Keratinocyte (primary cell): ENCODE measurements around the gene SPEM2. TPM values are rescaled to one million over a fixed set of nuclear protein-coding genes. Genes with fewer than 3 reads are reported as not detected.

Experiments
- DNase-seq: peaks from one replicate; pipeline ENCODE4 v3.0.0-alpha.2; 2011; ENCODE audit warnings: low read depth, missing footprints, low spot score
- FAIRE-seq: peaks from 2 replicates; lab custom pipeline; 2011; peaks lifted over from hg19 to GRCh38; lab: Jason Lieb, UNC
- H2AFZ ChIP-seq: 2 replicates; pipeline ENCODE4 v1.6.0; 2012; ENCODE audit warnings: low read length, control low read depth, inconsistent platforms; ENCODE audit not compliant: control insufficient read depth
- H3K27ac ChIP-seq: 2 replicates; pipeline ENCODE4 v1.5.1; 2011; ENCODE audit warnings: low read length; ENCODE audit not compliant: control insufficient read depth, insufficient read depth
- H3K27me3 ChIP-seq: 3 replicates; pipeline ENCODE4 v1.6.0; 2011; ENCODE audit warnings: low read length; ENCODE audit not compliant: control insufficient read depth, insufficient read depth; ENCODE audit errors: extremely low read depth
- H3K36me3 ChIP-seq, 2 experiments: 2 replicates in 1 of 2; 3 replicates in 1 of 2; pipeline ENCODE4 v1.5.1; 2011; ENCODE audit warnings: low read length in 2 of 2, mild to moderate bottlenecking in 1 of 2; ENCODE audit not compliant: control insufficient read depth in 2 of 2, insufficient read depth in 2 of 2; ENCODE audit errors: extremely low read depth in 1 of 2
- H3K4me1 ChIP-seq: 3 replicates; pipeline ENCODE4 v1.5.1; 2011; ENCODE audit warnings: low read length; ENCODE audit not compliant: control insufficient read depth, insufficient read depth; ENCODE audit errors: extremely low read depth
- H3K4me2 ChIP-seq: 3 replicates; pipeline ENCODE4 v1.6.0; 2011; ENCODE audit warnings: low read depth, low read length; ENCODE audit not compliant: control insufficient read depth, insufficient read depth; ENCODE audit errors: extremely low read depth
- H3K4me3 ChIP-seq, 3 experiments: fragments of 200-600 bp in 1 of 3; sonication (generic) in 1 of 3; 2 replicates in 2 of 3; 3 replicates in 1 of 3; pipeline ENCODE4 v1.5.1; 2011 to 2016; ENCODE audit warnings: low read length in 3 of 3, mild to moderate bottlenecking in 3 of 3, control low read depth in 2 of 3, inconsistent platforms in 1 of 3, low read depth in 1 of 3, mixed read lengths in 1 of 3, mixed run types in 1 of 3, moderate library complexity in 1 of 3; ENCODE audit not compliant: control insufficient read depth in 2 of 3, insufficient read depth in 2 of 3; ENCODE audit errors: extremely low read depth in 1 of 3
- H3K79me2 ChIP-seq: 2 replicates; pipeline ENCODE4 v1.6.0; 2012; ENCODE audit warnings: low read length; ENCODE audit not compliant: control insufficient read depth, insufficient read depth
- H3K9ac ChIP-seq: 3 replicates; pipeline ENCODE4 v1.6.0; 2011; ENCODE audit warnings: low read length; ENCODE audit not compliant: control insufficient read depth, insufficient read depth; ENCODE audit errors: extremely low read depth
- H3K9me1 ChIP-seq: 3 replicates; pipeline ENCODE4 v1.6.0; 2011; ENCODE audit warnings: low read length; ENCODE audit not compliant: control insufficient read depth, insufficient read depth; ENCODE audit errors: extremely low read depth
- H3K9me3 ChIP-seq: 2 replicates; pipeline ENCODE4 v1.5.1; 2012; ENCODE audit warnings: low read depth, low read length; ENCODE audit not compliant: control insufficient read depth
- H4K20me1 ChIP-seq: 3 replicates; pipeline ENCODE4 v1.6.0; 2011; ENCODE audit warnings: low read length; ENCODE audit not compliant: control insufficient read depth, insufficient read depth; ENCODE audit errors: extremely low read depth
- CTCF ChIP-seq, 3 experiments: IDR thresholded peaks in 1 of 3; conservative IDR thresholded peaks in 1 of 3; optimal IDR thresholded peaks in 1 of 3; 2 replicates in 2 of 3; 3 replicates in 1 of 3; pipeline versions ENCODE3 to v1.5.1; 2011; ENCODE audit warnings: low read length in 3 of 3, mild to moderate bottlenecking in 3 of 3, moderate library complexity in 2 of 3, control low read depth in 1 of 3, inconsistent platforms in 1 of 3; ENCODE audit not compliant: insufficient read depth in 2 of 3; ENCODE audit errors: extremely low read depth in 1 of 3
- EZH2 ChIP-seq: IDR thresholded peaks from one replicate; pipeline ENCODE4 v1.6.1; 2012; ENCODE audit warnings: inconsistent platforms, mild to moderate bottlenecking, low read length, moderate library complexity
- dilution Hi-C: fragments of 300-500 bp; cut with MboI; formaldehyde crosslinking; loops from one replicate; pipeline ENCODE4 v1.7.0; 2020; ENCODE audit warnings: low sequenced_read_pairs; ENCODE audit not compliant: extremely low pct_ligation_motif_present
- polyA plus RNA-seq, 5 experiments: library from polyadenylated mRNA; depleted of rRNA in 3 of 5; stranded (reverse) in 3 of 5; stranded (forward) in 1 of 5; unstranded in 1 of 5; fragments of >200 nt; gene quantifications; 1 replicate in 1 of 5; 2 replicates in 3 of 5; 3 replicates in 1 of 5; pipeline versions ENCODE4 v1.2.1 to v1.2.3, GENCODE V29; 2011 to 2012; ENCODE audit warnings: missing spikeins in 2 of 5, low read depth in 1 of 5, low replicate concordance in 1 of 5

SPEM2 gene
- polyA plus RNA-seq, 1 donor (not counting 4 experiments of a cell fraction or from before 2014, with no cell fraction given): not detected

DNA sequence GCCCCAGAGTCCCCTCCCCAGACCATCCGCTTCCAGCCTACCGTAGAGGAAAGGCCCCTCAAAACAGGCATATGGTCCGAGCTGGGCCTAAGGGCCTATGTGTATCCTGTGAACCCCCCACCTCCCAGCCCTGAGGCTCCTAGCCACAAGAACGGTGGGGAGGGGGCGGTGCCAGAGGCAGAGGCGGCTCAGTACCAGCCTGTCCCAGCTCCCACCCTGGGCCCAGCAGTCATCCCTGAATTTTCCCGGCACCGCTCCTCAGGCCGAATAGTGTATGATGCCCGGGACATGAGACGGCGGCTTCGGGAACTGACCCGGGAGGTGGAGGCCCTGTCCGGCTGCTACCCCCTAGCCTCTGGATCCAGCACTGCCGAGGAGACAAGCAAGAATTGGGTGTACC is 4.2 kb upstream of the SPEM2 start:
- no peak overlapping the region for H3K27ac ChIP-seq
- no peaks in the 10 kb centered on the region for H3K27me3 ChIP-seq
- H3K36me3 ChIP-seq: peaks cover 0 to 3% of the 10 kb centered on the region in 2 experiments
- H3K4me3 ChIP-seq: no peak overlapping the region
- TF ChIP-seq EZH2 (no peak), CTCF (optimal IDR thresholded peaks at IDR 0.05 in 1 of 3, IDR thresholded peaks at IDR 0.05 in 1 of 3, conservative IDR thresholded peaks at IDR 0.05 in 1 of 3; ENCODE audit: extremely low read depth in 1 of 3, insufficient read depth in 2 of 3, low read length in 3 of 3) (no peak)
- no peaks in the 10 kb centered on the region for H3K9me3 ChIP-seq
- no peaks in the 10 kb centered on the region for H3K9me1 ChIP-seq
- H3K4me2 ChIP-seq: no peak overlapping the region
- H2AFZ ChIP-seq: no peak overlapping the region
- no peaks in the 10 kb centered on the region for H4K20me1 ChIP-seq
- dilution Hi-C loops: no loop called here
- H3K79me2 ChIP-seq: no peaks in the 10 kb centered on the region
- FAIRE-seq (no peak), DNase-seq (no peak)
- no peak overlapping the region for H3K9ac ChIP-seq
- no peaks in the 10 kb centered on the region for H3K4me1 ChIP-seq

DNA sequence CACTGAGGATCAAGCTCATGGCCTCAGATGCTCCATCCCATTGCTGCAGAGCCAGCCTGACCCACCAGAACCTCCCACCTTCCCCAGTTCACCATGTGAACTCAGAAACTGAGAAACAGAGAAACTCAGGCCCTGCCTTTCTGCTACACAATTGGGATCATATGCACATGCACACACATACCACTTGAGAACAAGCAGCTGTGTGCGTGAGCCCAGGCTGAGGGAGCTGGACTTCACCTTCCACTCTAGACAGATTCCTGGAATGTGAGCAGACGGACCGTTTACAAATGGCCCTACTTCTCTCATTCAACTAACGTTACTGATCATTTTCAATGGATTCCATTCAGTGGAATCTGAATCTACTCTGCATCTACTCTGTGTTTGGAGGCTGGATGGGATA is 1.7 kb upstream of the SPEM2 start:
- H3K9me1 ChIP-seq: no peaks in the 10 kb centered on the region
- no peaks in the 10 kb centered on the region for H3K9me3 ChIP-seq
- no peaks in the 10 kb centered on the region for H4K20me1 ChIP-seq
- no peaks in the 10 kb centered on the region for H3K27me3 ChIP-seq
- no peak for DNase-seq
- TF ChIP-seq EZH2 (no peak), CTCF (optimal IDR thresholded peaks at IDR 0.05 in 1 of 3, IDR thresholded peaks at IDR 0.05 in 1 of 3, conservative IDR thresholded peaks at IDR 0.05 in 1 of 3; ENCODE audit: extremely low read depth in 1 of 3, insufficient read depth in 2 of 3, low read length in 3 of 3) (no peak)
- no peak overlapping the region for H2AFZ ChIP-seq
- H3K9ac ChIP-seq: no peak overlapping the region
- H3K36me3 ChIP-seq: no peaks in the 10 kb centered on the region
- H3K4me2 ChIP-seq: no peak overlapping the region
- no peak overlapping the region for H3K4me3 ChIP-seq
- no peak for FAIRE-seq
- no peaks in the 10 kb centered on the region for H3K79me2 ChIP-seq
- dilution Hi-C loops: no loop called here
- no peak overlapping the region for H3K27ac ChIP-seq
- no peaks in the 10 kb centered on the region for H3K4me1 ChIP-seq
